H1 (cell line): ENCODE measurements around the gene AMPD1. TPM values are rescaled to one million over a fixed set of nuclear protein-coding genes. Genes with fewer than 3 reads are reported as not detected.

Source experiments
- CBX5 ChIP-seq: fragments of 300-800, 300-1000 bp; sonication (generic); IDR thresholded peaks from 2 replicates; pipeline ENCODE4 v1.7.1; 2016; ENCODE audit warnings: antibody characterized with exemption, low read length, low read depth
- RAD21 ChIP-seq, 2 experiments: IDR thresholded peaks in 1 of 2; conservative IDR thresholded peaks in 1 of 2; 2 replicates each; pipeline ENCODE4 v1.6.1; 2011; ENCODE audit warnings: low read depth in 2 of 2, low read length in 2 of 2, improper control_type of control experiment in 1 of 2, inconsistent platforms in 1 of 2, mild to moderate bottlenecking in 1 of 2, moderate library complexity in 1 of 2
- RXRA ChIP-seq: IDR thresholded peaks from 2 replicates; pipeline ENCODE4 v1.6.1; 2011; ENCODE audit warnings: low read depth, mild to moderate bottlenecking, low read length, moderate library complexity; ENCODE audit not compliant: insufficient read depth
- SIRT6 ChIP-seq: IDR thresholded peaks from one replicate; pipeline ENCODE4 v1.7.1; 2012; ENCODE audit warnings: low read length, inconsistent platforms
- SP4 ChIP-seq: IDR thresholded peaks from 2 replicates; pipeline ENCODE4 v1.6.1; 2012; ENCODE audit warnings: low read length, inconsistent platforms
- SUZ12 ChIP-seq: fragments of 200-600 bp; sonication (generic); IDR thresholded peaks from 2 replicates; pipeline ENCODE4 v1.6.1; 2012; ENCODE audit warnings: mild to moderate bottlenecking, inconsistent platforms, low read length, moderate library complexity, mixed read lengths
- YY1 ChIP-seq: IDR thresholded peaks from 2 replicates; pipeline ENCODE4 v1.6.1; 2011; ENCODE audit warnings: low read depth, mild to moderate bottlenecking, low read length
- polyA plus RNA-seq, 7 experiments: library from polyadenylated mRNA; depleted of rRNA in 3 of 7; stranded (reverse) in 5 of 7; unstranded in 2 of 7; fragments of >200 nt in 5 of 7; fragments of 200-250 nt in 2 of 7; gene quantifications; 1 replicate in 5 of 7; 2 replicates in 1 of 7; 4 replicates in 1 of 7; pipeline versions ENCODE4 v1.2.1 to v1.2.3, GENCODE V29; 2011 to 2013; ENCODE audit warnings: missing spikeins in 2 of 7, mixed read lengths in 2 of 7
- total RNA-seq: library from RNA; stranded (reverse); fragmentation: NEBNext Ultra II Directional; extraction: Animal tissue kit (Norgen Biotek cat#: 25700); gene quantifications from 2 replicates; pipeline ENCODE4 v1.2.1, GENCODE V29; 2021

Gene AMPD1
- total and polyA plus RNA-seq, 2 of the 8 experiments (the other 6 are each of a cell fraction or from before 2014, with no cell fraction given) = not detected

- TF ChIP-seq RAD21 (IDR thresholded peaks at IDR 0.05 in 1 of 2, conservative IDR thresholded peaks at IDR 0.05 in 1 of 2; ENCODE audit: low read depth in 2 of 2, low read length in 2 of 2) (no peak), YY1 (no peak), CBX5 (no peak), RXRA (no peak), SUZ12 (no peak), SIRT6 (no peak), SP4 (no peak)
These were observed 46.8 kb upstream of the AMPD1 start (continued) for GRCh38 chr1:114741963-114742746.
